ENCODE measurements around the gene DYNLT2.

Gene DYNLT2

DNA sequence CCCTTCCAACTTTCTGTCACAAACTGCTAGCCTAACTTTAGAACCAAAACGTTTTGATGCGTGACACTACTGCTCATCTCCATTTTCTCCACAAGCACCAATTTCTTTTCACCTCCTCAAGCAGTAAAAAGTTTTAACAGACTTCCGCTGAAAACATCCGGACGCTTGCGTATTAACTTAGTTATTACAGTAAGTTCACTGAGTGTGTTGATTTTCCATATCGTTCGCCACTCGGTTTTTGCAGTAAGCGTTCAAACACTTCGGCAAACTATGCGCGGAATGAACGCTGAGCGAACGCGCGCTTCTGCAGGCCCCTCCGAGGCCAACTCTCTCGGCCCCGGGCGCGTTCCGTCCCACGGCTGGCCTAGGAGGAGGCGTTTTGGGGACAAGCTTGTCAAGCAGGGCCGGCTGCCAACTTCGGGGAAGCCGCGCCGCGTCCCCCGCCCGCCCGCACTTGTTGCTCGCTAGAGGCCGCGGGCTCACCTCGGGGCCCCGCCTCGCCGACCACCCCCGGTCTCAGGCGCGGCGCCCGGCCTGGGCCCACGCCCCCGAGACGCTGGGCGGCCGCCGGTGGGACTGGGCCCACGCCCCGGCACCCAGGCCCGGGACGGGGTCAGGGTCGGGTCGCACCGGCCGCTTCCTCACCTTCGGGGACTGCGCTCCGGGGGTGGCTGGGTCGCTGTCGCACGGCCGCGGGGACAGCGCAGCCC lies 28.0 kb downstream of the DYNLT2 start:
- Histone ChIP-seq H3K4me1 (ENCODE audit: insufficient read depth, insufficient read length) (no peaks in the 10 kb centered on the region), H3K27me3 (ENCODE audit: insufficient read depth, insufficient read length) (peaks cover 10% of the 10 kb centered on the region), H3K9ac (ENCODE audit: insufficient read length, low read depth) (peak overlapping the region; percentile 77), H3K4me3 (ENCODE audit: insufficient read length, low read depth) (peak overlapping the region; percentile 47), H3K9me3 (ENCODE audit: insufficient read depth, low read length) (no peaks in the 10 kb centered on the region), H3K36me3 (ENCODE audit: insufficient read depth, insufficient read length, low read length) (peaks cover 7% of the 10 kb centered on the region)
- no peak for TF ChIP-seq ZNF274 (IDR thresholded peaks at IDR 0.05; ENCODE audit: low read depth, low read length)
- no peak for TF ChIP-seq SUZ12 (IDR thresholded peaks at IDR 0.05; ENCODE audit: extremely low read depth, insufficient read depth, insufficient read length)
- no peak for TF ChIP-seq YY1 (IDR thresholded peaks at IDR 0.05; ENCODE audit: insufficient read depth, insufficient read length)
- no peak for DNase-seq (ENCODE audit: low read depth, low spot score)

GRCh38 chr6:169722362-169723199 lies 28.8 kb downstream of the DYNLT2 start:
- Histone ChIP-seq H3K9me3 (ENCODE audit: insufficient read depth, low read length) (no peaks in the 10 kb centered on the region), H3K36me3 (ENCODE audit: insufficient read depth, insufficient read length, low read length) (peaks cover 12% of the 10 kb centered on the region), H3K9ac (ENCODE audit: insufficient read length, low read depth) (peak overlapping the region; percentile 77), H3K4me3 (ENCODE audit: insufficient read length, low read depth) (peak overlapping the region; percentile 47), H3K27me3 (ENCODE audit: insufficient read depth, insufficient read length) (peaks cover 10% of the 10 kb centered on the region), H3K4me1 (ENCODE audit: insufficient read depth, insufficient read length) (no peaks in the 10 kb centered on the region)
- DNase-seq (ENCODE audit: low read depth, low spot score) = no peak
- TF ChIP-seq SUZ12 (IDR thresholded peaks at IDR 0.05; ENCODE audit: extremely low read depth, insufficient read depth, insufficient read length) = no peak
- no peak for TF ChIP-seq YY1 (IDR thresholded peaks at IDR 0.05; ENCODE audit: insufficient read depth, insufficient read length)
- TF ChIP-seq ZNF274 (IDR thresholded peaks at IDR 0.05; ENCODE audit: low read depth, low read length) = no peak

DNA sequence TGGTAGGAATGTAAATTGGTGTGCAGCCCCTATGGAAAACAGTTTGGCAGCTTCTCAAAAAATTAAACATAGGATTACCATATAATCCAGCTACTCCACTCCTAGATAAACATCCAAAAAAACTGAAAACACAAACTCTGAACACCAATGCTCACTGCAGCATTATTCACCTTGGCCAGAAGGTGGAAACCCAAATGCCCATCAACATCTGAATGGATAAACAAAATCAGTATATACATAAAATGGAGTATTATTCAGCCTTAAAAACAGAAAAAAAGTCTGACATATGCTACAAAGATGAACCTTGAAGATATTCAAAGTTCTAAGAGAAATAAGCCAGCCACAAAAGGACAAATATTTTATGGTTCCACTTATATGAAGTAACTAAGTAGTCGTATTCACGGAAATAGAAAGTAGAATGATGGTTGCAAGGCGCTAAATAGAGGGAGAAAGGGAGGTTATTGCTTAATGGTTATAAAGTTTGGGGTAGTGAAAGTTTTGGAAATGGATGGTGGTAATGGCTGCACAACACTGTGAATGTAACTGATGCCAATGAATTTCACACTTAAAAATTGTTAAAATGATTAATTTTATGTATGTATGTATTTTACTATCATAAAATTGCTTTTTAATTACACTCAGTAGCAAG lies 31.0 kb downstream of the DYNLT2 start:
- H3K9me3 ChIP-seq (ENCODE audit: insufficient read depth, low read length) = no peaks in the 10 kb centered on the region
- DNase-seq (ENCODE audit: low read depth, low spot score) = no peak
- H3K4me3 ChIP-seq (ENCODE audit: insufficient read length, low read depth) = no peak overlapping the region
- peaks cover 22% of the 10 kb centered on the region for H3K36me3 ChIP-seq (ENCODE audit: insufficient read depth, insufficient read length, low read length)
- peaks cover 10% of the 10 kb centered on the region for H3K27me3 ChIP-seq (ENCODE audit: insufficient read depth, insufficient read length)
- no peaks in the 10 kb centered on the region for H3K4me1 ChIP-seq (ENCODE audit: insufficient read depth, insufficient read length)
- no peak overlapping the region for H3K9ac ChIP-seq (ENCODE audit: insufficient read length, low read depth)
- TF ChIP-seq ZNF274 (IDR thresholded peaks at IDR 0.05; ENCODE audit: low read depth, low read length) (no peak), SUZ12 (IDR thresholded peaks at IDR 0.05; ENCODE audit: extremely low read depth, insufficient read depth, insufficient read length) (no peak), YY1 (IDR thresholded peaks at IDR 0.05; ENCODE audit: insufficient read depth, insufficient read length) (no peak)

DNA sequence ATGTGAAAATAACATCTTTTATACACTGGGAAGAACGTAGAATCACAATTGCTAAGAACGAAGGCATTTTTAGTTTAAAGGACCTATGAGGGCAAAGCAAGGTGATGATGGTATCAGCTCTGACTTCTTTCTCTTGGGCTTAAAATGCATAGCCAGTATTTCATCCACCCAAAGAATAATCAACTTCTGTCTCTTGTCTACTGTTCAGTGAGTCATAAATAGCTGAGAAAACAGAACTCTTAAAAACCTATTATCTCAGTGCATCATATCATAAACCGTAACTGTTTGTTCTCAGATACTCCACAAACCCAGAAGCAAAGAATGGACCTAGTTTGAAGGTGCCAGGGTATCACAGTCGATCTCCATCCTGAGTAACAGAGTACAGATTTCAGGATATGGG lies 32.3 kb downstream of the DYNLT2 start:
- TF ChIP-seq SUZ12 (IDR thresholded peaks at IDR 0.05; ENCODE audit: extremely low read depth, insufficient read depth, insufficient read length) (no peak), YY1 (IDR thresholded peaks at IDR 0.05; ENCODE audit: insufficient read depth, insufficient read length) (no peak), ZNF274 (IDR thresholded peaks at IDR 0.05; ENCODE audit: low read depth, low read length) (no peak)
- Histone ChIP-seq H3K9ac (ENCODE audit: insufficient read length, low read depth) (no peak overlapping the region), H3K4me3 (ENCODE audit: insufficient read length, low read depth) (no peak overlapping the region), H3K27me3 (ENCODE audit: insufficient read depth, insufficient read length) (peaks cover 10% of the 10 kb centered on the region), H3K9me3 (ENCODE audit: insufficient read depth, low read length) (no peaks in the 10 kb centered on the region), H3K36me3 (ENCODE audit: insufficient read depth, insufficient read length, low read length) (peaks cover 33% of the 10 kb centered on the region), H3K4me1 (ENCODE audit: insufficient read depth, insufficient read length) (no peaks in the 10 kb centered on the region)
- no peak for DNase-seq (ENCODE audit: low read depth, low spot score)

DNA sequence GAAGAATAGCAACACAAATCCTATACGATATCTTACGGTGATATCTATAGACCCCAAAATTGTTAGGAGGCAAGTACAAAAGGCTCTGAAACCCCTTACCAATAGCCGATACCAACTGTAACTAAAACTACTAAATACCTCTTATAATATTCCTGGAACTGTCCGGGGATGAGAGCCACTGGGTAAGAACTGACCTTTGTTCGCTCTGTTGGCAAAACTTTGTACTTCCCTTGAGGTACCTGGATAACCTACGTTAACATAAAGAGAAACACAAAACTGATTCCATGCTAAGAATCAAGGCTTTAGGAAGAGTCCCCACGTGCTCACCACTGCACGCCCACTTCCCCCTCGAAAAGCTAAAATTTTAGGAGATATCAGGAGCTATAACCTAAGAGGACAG lies 36.8 kb downstream of the DYNLT2 start:
- Histone ChIP-seq H3K27me3 (ENCODE audit: insufficient read depth, insufficient read length) (no peaks in the 10 kb centered on the region), H3K4me1 (ENCODE audit: insufficient read depth, insufficient read length) (no peaks in the 10 kb centered on the region), H3K36me3 (ENCODE audit: insufficient read depth, insufficient read length, low read length) (peaks cover 61% of the 10 kb centered on the region), H3K9ac (ENCODE audit: insufficient read length, low read depth) (no peak overlapping the region), H3K9me3 (ENCODE audit: insufficient read depth, low read length) (no peaks in the 10 kb centered on the region), H3K4me3 (ENCODE audit: insufficient read length, low read depth) (no peak overlapping the region)
- TF ChIP-seq ZNF274 (IDR thresholded peaks at IDR 0.05; ENCODE audit: low read depth, low read length) = no peak
- TF ChIP-seq SUZ12 (IDR thresholded peaks at IDR 0.05; ENCODE audit: extremely low read depth, insufficient read depth, insufficient read length) = no peak
- TF ChIP-seq YY1 (IDR thresholded peaks at IDR 0.05; ENCODE audit: insufficient read depth, insufficient read length) = no peak
- no peak for DNase-seq (ENCODE audit: low read depth, low spot score)

GRCh38 chr6:169714178-169714577 lies 37.2 kb downstream of the DYNLT2 start:
- Histone ChIP-seq H3K27me3 (ENCODE audit: insufficient read depth, insufficient read length) (no peaks in the 10 kb centered on the region), H3K36me3 (ENCODE audit: insufficient read depth, insufficient read length, low read length) (peaks cover 62% of the 10 kb centered on the region), H3K4me1 (ENCODE audit: insufficient read depth, insufficient read length) (no peaks in the 10 kb centered on the region)

DNA sequence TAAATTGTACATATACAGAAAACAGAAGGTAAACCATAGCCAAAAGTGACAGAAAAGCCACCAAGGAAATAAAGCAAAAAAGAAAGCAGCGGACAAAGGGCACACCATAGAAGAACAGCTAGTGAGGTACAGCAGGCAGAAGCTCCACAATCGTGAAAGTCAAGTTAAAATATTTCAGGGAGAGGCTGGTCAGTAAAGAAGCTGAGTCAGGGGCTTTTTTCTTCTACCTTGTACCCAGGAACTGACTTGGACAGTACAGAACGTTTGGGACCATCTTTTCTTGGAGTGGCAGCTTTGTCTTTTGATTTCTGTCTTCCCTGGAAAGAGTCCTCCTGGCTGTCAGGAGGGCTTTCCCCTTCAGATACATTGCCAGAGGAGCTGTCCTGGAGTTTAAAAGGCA lies 41.4 kb downstream of the DYNLT2 start:
- H3K9me3 ChIP-seq (ENCODE audit: insufficient read depth, low read length) = no peaks in the 10 kb centered on the region
- H3K4me3 ChIP-seq (ENCODE audit: insufficient read length, low read depth) = no peak overlapping the region
- H3K36me3 ChIP-seq (ENCODE audit: insufficient read depth, insufficient read length, low read length) = peaks cover 51% of the 10 kb centered on the region
- TF ChIP-seq SUZ12 (IDR thresholded peaks at IDR 0.05; ENCODE audit: extremely low read depth, insufficient read depth, insufficient read length) = no peak
- TF ChIP-seq ZNF274 (IDR thresholded peaks at IDR 0.05; ENCODE audit: low read depth, low read length) = no peak
- TF ChIP-seq YY1 (IDR thresholded peaks at IDR 0.05; ENCODE audit: insufficient read depth, insufficient read length) = no peak
- no peaks in the 10 kb centered on the region for H3K27me3 ChIP-seq (ENCODE audit: insufficient read depth, insufficient read length)
- no peak overlapping the region for H3K9ac ChIP-seq (ENCODE audit: insufficient read length, low read depth)
- DNase-seq (ENCODE audit: low read depth, low spot score) = no peak
- no peaks in the 10 kb centered on the region for H3K4me1 ChIP-seq (ENCODE audit: insufficient read depth, insufficient read length)

More at GRCh38 chr6:169714178-169714577, 37.2 kb downstream of the DYNLT2 start:
- DNase-seq (ENCODE audit: low read depth, low spot score) = no peak
- Histone ChIP-seq H3K9me3 (ENCODE audit: insufficient read depth, low read length) (no peaks in the 10 kb centered on the region), H3K9ac (ENCODE audit: insufficient read length, low read depth) (no peak overlapping the region), H3K4me3 (ENCODE audit: insufficient read length, low read depth) (no peak overlapping the region)
- no peak for TF ChIP-seq SUZ12 (IDR thresholded peaks at IDR 0.05; ENCODE audit: extremely low read depth, insufficient read depth, insufficient read length)

All from NT2/D1 (cell line).